ENCODE measurements around the gene GNE. TPM values are rescaled to one million over a fixed set of nuclear protein-coding genes. Genes with fewer than 3 reads are reported as not detected.

Gene GNE
- total and polyA plus RNA-seq, 2 experiments from 2014 or later: 2.2 to 15.7 TPM

GRCh38 chr9:36207016-36207415 lies 51.2 kb downstream of the GNE start (continued):
- TF ChIP-seq ZNF462 (CRISPR knock-in tag; IDR thresholded peaks at IDR 0.05): no peak
- no peak for TF ChIP-seq EZH2phosphoT487 (IDR thresholded peaks at IDR 0.05; ENCODE audit: unreplicated experiment)
- no peak for TF ChIP-seq JUNB (IDR thresholded peaks at IDR 0.05; ENCODE audit: unreplicated experiment)
- TF ChIP-seq POLR2AphosphoS5 (IDR thresholded peaks at IDR 0.05; ENCODE audit: low read depth): no peak
- TF ChIP-seq ZNF114 (CRISPR knock-in tag; IDR thresholded peaks at IDR 0.05): no peak
- TF ChIP-seq EZH2 (IDR thresholded peaks at IDR 0.05; ENCODE audit: low read depth, unreplicated experiment): no peak
- TF ChIP-seq ZNF331 (CRISPR knock-in tag; IDR thresholded peaks at IDR 0.05; ENCODE audit: low read depth): no peak

GRCh38 chr9:36204906-36205547 lies 53.2 kb downstream of the GNE start:
- H3F3A ChIP-seq (replicated peaks; ENCODE audit: low read depth): no peaks in the 10 kb centered on the region; the same call in 1 of the 2 replicates
- DNase-seq (ENCODE audit: low spot score): peak; percentile 57
- no peak overlapping the region for H2AFZ ChIP-seq
- no peak overlapping the region for H3K4me3 ChIP-seq
- H3K9me2 ChIP-seq (ENCODE audit: insufficient read depth): no peaks in the 10 kb centered on the region
- peak; percentile 97 for ATAC-seq
- Mint-ChIP-seq H3K4me3 (no peak overlapping the region), H3K9me3 (no peaks in the 10 kb centered on the region), H3K27me3 (ENCODE audit: insufficient read depth, low read depth, poor library complexity) (peaks cover 8% of the 10 kb centered on the region), H3K4me1 (no peaks in the 10 kb centered on the region), H3K27ac (no peak overlapping the region), H3K36me3 (ENCODE audit: low read depth) (peaks cover 95% of the 10 kb centered on the region)
- peaks cover 68% of the 10 kb centered on the region for H4K20me1 ChIP-seq (replicated peaks; ENCODE audit: insufficient read depth)
- H3K27ac ChIP-seq (ENCODE audit: low read depth): no peak overlapping the region
- H3K79me2 ChIP-seq (replicated peaks; ENCODE audit: insufficient read depth): peaks cover 58% of the 10 kb centered on the region
- peaks cover 80% of the 10 kb centered on the region for H3K36me3 ChIP-seq (ENCODE audit: insufficient read depth)
- H3K27me3 ChIP-seq (ENCODE audit: insufficient read depth): no peaks in the 10 kb centered on the region
- H3K4me2 ChIP-seq: no peak overlapping the region
- H3K4me1 ChIP-seq (ENCODE audit: insufficient read depth): no peaks in the 10 kb centered on the region
- TF ChIP-seq CREB1 (CRISPR knock-in tag; IDR thresholded peaks at IDR 0.05; ENCODE audit: low read depth): no peak
- TF ChIP-seq NANOG (IDR thresholded peaks at IDR 0.05; ENCODE audit: borderline replicate concordance): no peak
- no peak for TF ChIP-seq ZNF114 (CRISPR knock-in tag; IDR thresholded peaks at IDR 0.05)
- TF ChIP-seq JUNB (IDR thresholded peaks at IDR 0.05; ENCODE audit: unreplicated experiment): no peak
- TF ChIP-seq, protein P1, sequence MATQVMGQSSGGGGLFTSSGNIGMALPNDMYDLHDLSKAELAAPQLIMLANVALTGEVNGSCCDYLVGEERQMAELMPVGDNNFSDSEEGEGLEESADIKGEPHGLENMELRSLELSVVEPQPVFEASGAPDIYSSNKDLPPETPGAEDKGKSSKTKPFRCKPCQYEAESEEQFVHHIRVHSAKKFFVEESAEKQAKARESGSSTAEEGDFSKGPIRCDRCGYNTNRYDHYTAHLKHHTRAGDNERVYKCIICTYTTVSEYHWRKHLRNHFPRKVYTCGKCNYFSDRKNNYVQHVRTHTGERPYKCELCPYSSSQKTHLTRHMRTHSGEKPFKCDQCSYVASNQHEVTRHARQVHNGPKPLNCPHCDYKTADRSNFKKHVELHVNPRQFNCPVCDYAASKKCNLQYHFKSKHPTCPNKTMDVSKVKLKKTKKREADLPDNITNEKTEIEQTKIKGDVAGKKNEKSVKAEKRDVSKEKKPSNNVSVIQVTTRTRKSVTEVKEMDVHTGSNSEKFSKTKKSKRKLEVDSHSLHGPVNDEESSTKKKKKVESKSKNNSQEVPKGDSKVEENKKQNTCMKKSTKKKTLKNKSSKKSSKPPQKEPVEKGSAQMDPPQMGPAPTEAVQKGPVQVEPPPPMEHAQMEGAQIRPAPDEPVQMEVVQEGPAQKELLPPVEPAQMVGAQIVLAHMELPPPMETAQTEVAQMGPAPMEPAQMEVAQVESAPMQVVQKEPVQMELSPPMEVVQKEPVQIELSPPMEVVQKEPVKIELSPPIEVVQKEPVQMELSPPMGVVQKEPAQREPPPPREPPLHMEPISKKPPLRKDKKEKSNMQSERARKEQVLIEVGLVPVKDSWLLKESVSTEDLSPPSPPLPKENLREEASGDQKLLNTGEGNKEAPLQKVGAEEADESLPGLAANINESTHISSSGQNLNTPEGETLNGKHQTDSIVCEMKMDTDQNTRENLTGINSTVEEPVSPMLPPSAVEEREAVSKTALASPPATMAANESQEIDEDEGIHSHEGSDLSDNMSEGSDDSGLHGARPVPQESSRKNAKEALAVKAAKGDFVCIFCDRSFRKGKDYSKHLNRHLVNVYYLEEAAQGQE (IDR thresholded peaks at IDR 0.05; ENCODE audit: unreplicated experiment): no peak
- no peak for TF ChIP-seq EZH2phosphoT487 (IDR thresholded peaks at IDR 0.05; ENCODE audit: unreplicated experiment)
- no peak for TF ChIP-seq EZH2 (IDR thresholded peaks at IDR 0.05; ENCODE audit: low read depth, unreplicated experiment)
- TF ChIP-seq STAT1 (IDR thresholded peaks at IDR 0.05; ENCODE audit: unreplicated experiment): no peak

All from GM23338 (cell line).